GM12874 (cell line): ENCODE data around the gene SLC27A4.

ENCODE experiments used
- CTCF ChIP-seq: IDR thresholded peaks from 2 replicates; pipeline ENCODE4 v1.5.1; 2011; ENCODE audit warnings: low read depth, mild to moderate bottlenecking, control low read depth, low read length, moderate library complexity; ENCODE audit not compliant: insufficient read depth

The SLC27A4 gene

GRCh38 chr9:128406848-128407391 is 66.6 kb downstream of the SLC27A4 start:
- TF ChIP-seq CTCF: no peak

- TF ChIP-seq CTCF: no peak
Measured at GRCh38 chr9:128408963-128409431, 68.7 kb downstream of the SLC27A4 start.

- TF ChIP-seq CTCF: no peak
Measured at GRCh38 chr9:128409450-128409849, 69.1 kb downstream of the SLC27A4 start.

DNA sequence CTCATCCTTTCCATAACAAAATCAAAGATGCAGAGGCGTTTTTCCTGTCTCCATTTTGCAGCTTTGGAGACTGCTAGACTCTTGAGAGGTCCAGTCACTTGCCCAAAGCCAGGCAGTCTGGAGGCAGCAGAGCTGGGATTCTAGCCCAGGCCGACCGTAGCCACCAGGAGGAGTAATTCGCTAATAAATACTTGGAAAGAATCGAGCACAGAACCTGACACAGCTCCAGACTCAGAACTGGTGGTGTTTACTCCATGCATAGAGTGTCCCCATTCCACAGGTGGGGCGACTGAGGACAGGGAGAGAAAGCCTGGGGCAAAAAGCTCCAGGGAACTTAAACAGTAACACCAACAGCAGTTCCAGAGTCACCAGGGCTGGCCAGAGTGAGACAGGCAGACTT is 69.7 kb downstream of the SLC27A4 start:
- no peak for TF ChIP-seq CTCF
